ENCODE data around the gene RMI2.

RMI2 gene

GRCh38 chr16:11384184-11384955 is 39.1 kb downstream of the RMI2 start:
- Histone ChIP-seq H3K27me3 (replicated peaks; ENCODE audit: control insufficient read depth, insufficient read depth, low read length, poor library complexity, severe bottlenecking) (no peaks in the 10 kb centered on the region), H3K4me1 (ENCODE audit: control insufficient read depth, insufficient read depth, low read length, poor library complexity, severe bottlenecking) (no peaks in the 10 kb centered on the region), H3K27ac (ENCODE audit: insufficient read depth, low read length, poor library complexity, severe bottlenecking) (no peak overlapping the region), H3K36me3 (ENCODE audit: control insufficient read depth, insufficient read depth, low read length) (no peaks in the 10 kb centered on the region), H3K4me3 (ENCODE audit: insufficient read depth, low read depth, low read length, poor library complexity, severe bottlenecking) (no peak overlapping the region), H3K9me3 (ENCODE audit: control insufficient read depth, low read length) (no peaks in the 10 kb centered on the region)
- no peak for DNase-seq

- Histone ChIP-seq H3K9me3 (ENCODE audit: control insufficient read depth, low read length) (no peaks in the 10 kb centered on the region), H3K27me3 (replicated peaks; ENCODE audit: control insufficient read depth, insufficient read depth, low read length, poor library complexity, severe bottlenecking) (no peaks in the 10 kb centered on the region), H3K4me1 (ENCODE audit: control insufficient read depth, insufficient read depth, low read length, poor library complexity, severe bottlenecking) (no peaks in the 10 kb centered on the region), H3K27ac (ENCODE audit: insufficient read depth, low read length, poor library complexity, severe bottlenecking) (no peak overlapping the region), H3K36me3 (ENCODE audit: control insufficient read depth, insufficient read depth, low read length) (no peaks in the 10 kb centered on the region), H3K4me3 (ENCODE audit: insufficient read depth, low read depth, low read length, poor library complexity, severe bottlenecking) (no peak overlapping the region)
- no peak for DNase-seq
These were observed 39.8 kb downstream of the RMI2 start for GRCh38 chr16:11384956-11385586.

GRCh38 chr16:11386054-11386680 is 40.9 kb downstream of the RMI2 start:
- DNase-seq = no peak
- no peaks in the 10 kb centered on the region for H3K36me3 ChIP-seq (ENCODE audit: control insufficient read depth, insufficient read depth, low read length)
- no peak overlapping the region for H3K4me3 ChIP-seq (ENCODE audit: insufficient read depth, low read depth, low read length, poor library complexity, severe bottlenecking)
- H3K4me1 ChIP-seq (ENCODE audit: control insufficient read depth, insufficient read depth, low read length, poor library complexity, severe bottlenecking) = no peaks in the 10 kb centered on the region
- H3K27ac ChIP-seq (ENCODE audit: insufficient read depth, low read length, poor library complexity, severe bottlenecking) = no peak overlapping the region
- no peaks in the 10 kb centered on the region for H3K27me3 ChIP-seq (replicated peaks; ENCODE audit: control insufficient read depth, insufficient read depth, low read length, poor library complexity, severe bottlenecking)
- no peaks in the 10 kb centered on the region for H3K9me3 ChIP-seq (ENCODE audit: control insufficient read depth, low read length)

GRCh38 chr16:11386791-11387546 is 41.7 kb downstream of the RMI2 start:
- H3K27me3 ChIP-seq (replicated peaks; ENCODE audit: control insufficient read depth, insufficient read depth, low read length, poor library complexity, severe bottlenecking) = no peaks in the 10 kb centered on the region
- no peaks in the 10 kb centered on the region for H3K4me1 ChIP-seq (ENCODE audit: control insufficient read depth, insufficient read depth, low read length, poor library complexity, severe bottlenecking)
- no peaks in the 10 kb centered on the region for H3K36me3 ChIP-seq (ENCODE audit: control insufficient read depth, insufficient read depth, low read length)
- no peak for DNase-seq
- H3K9me3 ChIP-seq (ENCODE audit: control insufficient read depth, low read length) = no peaks in the 10 kb centered on the region
- H3K4me3 ChIP-seq (ENCODE audit: insufficient read depth, low read depth, low read length, poor library complexity, severe bottlenecking) = no peak overlapping the region
- no peak overlapping the region for H3K27ac ChIP-seq (ENCODE audit: insufficient read depth, low read length, poor library complexity, severe bottlenecking)

GRCh38 chr16:11389083-11389482 is 43.8 kb downstream of the RMI2 start:
- DNase-seq = no peak
- H3K36me3 ChIP-seq (ENCODE audit: control insufficient read depth, insufficient read depth, low read length) = no peaks in the 10 kb centered on the region
- no peak overlapping the region for H3K4me3 ChIP-seq (ENCODE audit: insufficient read depth, low read depth, low read length, poor library complexity, severe bottlenecking)
- no peaks in the 10 kb centered on the region for H3K27me3 ChIP-seq (replicated peaks; ENCODE audit: control insufficient read depth, insufficient read depth, low read length, poor library complexity, severe bottlenecking)
- H3K27ac ChIP-seq (ENCODE audit: insufficient read depth, low read length, poor library complexity, severe bottlenecking) = no peak overlapping the region
- H3K9me3 ChIP-seq (ENCODE audit: control insufficient read depth, low read length) = no peaks in the 10 kb centered on the region
- H3K4me1 ChIP-seq (ENCODE audit: control insufficient read depth, insufficient read depth, low read length, poor library complexity, severe bottlenecking) = no peaks in the 10 kb centered on the region

GRCh38 chr16:11389631-11390565 is 44.6 kb downstream of the RMI2 start:
- H3K9me3 ChIP-seq (ENCODE audit: control insufficient read depth, low read length) = no peaks in the 10 kb centered on the region
- H3K27me3 ChIP-seq (replicated peaks; ENCODE audit: control insufficient read depth, insufficient read depth, low read length, poor library complexity, severe bottlenecking) = no peaks in the 10 kb centered on the region
- H3K4me3 ChIP-seq (ENCODE audit: insufficient read depth, low read depth, low read length, poor library complexity, severe bottlenecking) = no peak overlapping the region
- DNase-seq = no peak
- H3K4me1 ChIP-seq (ENCODE audit: control insufficient read depth, insufficient read depth, low read length, poor library complexity, severe bottlenecking) = no peaks in the 10 kb centered on the region
- no peak overlapping the region for H3K27ac ChIP-seq (ENCODE audit: insufficient read depth, low read length, poor library complexity, severe bottlenecking)
- H3K36me3 ChIP-seq (ENCODE audit: control insufficient read depth, insufficient read depth, low read length) = no peaks in the 10 kb centered on the region

- no peak for DNase-seq
- no peak overlapping the region for H3K4me3 ChIP-seq (ENCODE audit: insufficient read depth, low read depth, low read length, poor library complexity, severe bottlenecking)
- H3K27ac ChIP-seq (ENCODE audit: insufficient read depth, low read length, poor library complexity, severe bottlenecking) = no peak overlapping the region
- no peaks in the 10 kb centered on the region for H3K27me3 ChIP-seq (replicated peaks; ENCODE audit: control insufficient read depth, insufficient read depth, low read length, poor library complexity, severe bottlenecking)
- H3K4me1 ChIP-seq (ENCODE audit: control insufficient read depth, insufficient read depth, low read length, poor library complexity, severe bottlenecking) = no peaks in the 10 kb centered on the region
- no peaks in the 10 kb centered on the region for H3K36me3 ChIP-seq (ENCODE audit: control insufficient read depth, insufficient read depth, low read length)
- no peaks in the 10 kb centered on the region for H3K9me3 ChIP-seq (ENCODE audit: control insufficient read depth, low read length)
These were observed 45.6 kb downstream of the RMI2 start for GRCh38 chr16:11390573-11391495.

- no peaks in the 10 kb centered on the region for H3K9me3 ChIP-seq (ENCODE audit: control insufficient read depth, low read length)
- no peaks in the 10 kb centered on the region for H3K4me1 ChIP-seq (ENCODE audit: control insufficient read depth, insufficient read depth, low read length, poor library complexity, severe bottlenecking)
These were observed 46.3 kb downstream of the RMI2 start for GRCh38 chr16:11391576-11391975.

More at GRCh38 chr16:11391576-11391975, 46.3 kb downstream of the RMI2 start:
- Histone ChIP-seq H3K27me3 (replicated peaks; ENCODE audit: control insufficient read depth, insufficient read depth, low read length, poor library complexity, severe bottlenecking) (no peaks in the 10 kb centered on the region), H3K4me3 (ENCODE audit: insufficient read depth, low read depth, low read length, poor library complexity, severe bottlenecking) (no peak overlapping the region), H3K36me3 (ENCODE audit: control insufficient read depth, insufficient read depth, low read length) (no peaks in the 10 kb centered on the region), H3K27ac (ENCODE audit: insufficient read depth, low read length, poor library complexity, severe bottlenecking) (no peak overlapping the region)
- DNase-seq = no peak
